Caco-2 (cell line): ENCODE data around the gene TMEM198. TPM values are rescaled to one million over a fixed set of nuclear protein-coding genes. Genes with fewer than 3 reads are reported as not detected.

Experiments
- BruUV-seq: library from RNA; stranded (reverse); fragments of 400-500 nt; replicated peaks from 2 replicates; lab custom pipeline; 2021; lab: Mats Ljungman, UMichigan
- CTCF ChIA-PET: fragments of 300-600 bp; sonication (Branson Sonifier 250); formaldehyde crosslinking; loops from one replicate; lab custom pipeline; 2022; ENCODE audit warnings: antibody characterized with exemption; lab: Charles Lee
- POLR2A ChIA-PET: fragments of 300-600 bp; sonication (Branson Sonifier 250); formaldehyde crosslinking; loops from one replicate; lab custom pipeline; 2022; ENCODE audit warnings: antibody characterized with exemption; lab: Charles Lee
- DNase-seq, 2 experiments: peaks; one replicate each; pipeline versions ENCODE4 v3.0.0 to v3.0.0-alpha.2; 2020 to 2022
- H3K27me3 ChIP-seq: replicated peaks from 2 replicates; pipeline ENCODE4 v1.6.0; 2011; ENCODE audit warnings: low read length; ENCODE audit not compliant: control insufficient read depth, insufficient read depth
- H3K36me3 ChIP-seq: 2 replicates; pipeline ENCODE4 v1.5.1; 2011; ENCODE audit warnings: low read length; ENCODE audit not compliant: control insufficient read depth, insufficient read depth
- H3K4me1 ChIP-seq: fragments of 250-450 bp; sonication (Bioruptor Pico); 2 replicates; pipeline ENCODE4 v1.5.1; 2020; ENCODE audit warnings: mild to moderate bottlenecking
- H3K4me3 ChIP-seq: 2 replicates; pipeline ENCODE4 v1.5.1; 2011; ENCODE audit warnings: low read depth, mild to moderate bottlenecking, control low read depth, low read length
- H3K9me3 ChIP-seq: fragments of 250-450 bp; sonication (Bioruptor Pico); 2 replicates; pipeline ENCODE4 v1.5.1; 2020; ENCODE audit warnings: mild to moderate bottlenecking, moderate library complexity
- H3K27ac Mint-ChIP-seq: one replicate; pipeline ENCODE4 v1.8.0; 2022; ENCODE audit warnings: mixed read lengths; ENCODE audit not compliant: unreplicated experiment
- H3K27me3 Mint-ChIP-seq: one replicate; pipeline ENCODE4 v1.8.0; 2022; ENCODE audit warnings: mixed read lengths; ENCODE audit not compliant: insufficient read depth, unreplicated experiment
- H3K36me3 Mint-ChIP-seq: one replicate; pipeline ENCODE4 v1.8.0; 2022; ENCODE audit warnings: mild to moderate bottlenecking, mixed read lengths; ENCODE audit not compliant: insufficient read depth, unreplicated experiment
- H3K4me1 Mint-ChIP-seq: one replicate; pipeline ENCODE4 v1.8.0; 2022; ENCODE audit warnings: low read depth, mixed read lengths; ENCODE audit not compliant: unreplicated experiment
- H3K4me3 Mint-ChIP-seq: one replicate; pipeline ENCODE4 v1.8.0; 2022; ENCODE audit warnings: mild to moderate bottlenecking, moderate library complexity, mixed read lengths; ENCODE audit not compliant: unreplicated experiment
- H3K9me3 Mint-ChIP-seq: one replicate; pipeline ENCODE4 v1.8.0; 2022; ENCODE audit warnings: mixed read lengths; ENCODE audit not compliant: unreplicated experiment
- intact Hi-C: fragments of 100-400 bp; cut with micrococcal nuclease; formaldehyde crosslinking; loops from one replicate; pipeline ENCODE4 v1.10.0; 2022; ENCODE audit not compliant: unreplicated experiment
- total RNA-seq: library from RNA; stranded (reverse); gene quantifications from 2 replicates; pipeline ENCODE4 v1.2.3, GENCODE V29; 2022
- TF ChIP-seq, protein P1 (sequence below), 2 experiments: fragments of 200-600 bp in 1 of 2; IDR thresholded peaks; 1 replicate in 1 of 2; 2 replicates in 1 of 2; pipeline versions ENCODE4 v1.5.1 to v1.8.0; 2011 to 2022; ENCODE audit warnings: antibody characterized with exemption in 1 of 2, control low read depth in 1 of 2, inconsistent platforms in 1 of 2, low read depth in 1 of 2, low read length in 1 of 2, mild to moderate bottlenecking in 1 of 2, moderate library complexity in 1 of 2; ENCODE audit not compliant: insufficient read depth in 1 of 2, severe bottlenecking in 1 of 2, unreplicated experiment in 1 of 2

The TMEM198 gene
- total RNA-seq, 1 experiment from 2014 or later = 8.5 TPM

DNA sequence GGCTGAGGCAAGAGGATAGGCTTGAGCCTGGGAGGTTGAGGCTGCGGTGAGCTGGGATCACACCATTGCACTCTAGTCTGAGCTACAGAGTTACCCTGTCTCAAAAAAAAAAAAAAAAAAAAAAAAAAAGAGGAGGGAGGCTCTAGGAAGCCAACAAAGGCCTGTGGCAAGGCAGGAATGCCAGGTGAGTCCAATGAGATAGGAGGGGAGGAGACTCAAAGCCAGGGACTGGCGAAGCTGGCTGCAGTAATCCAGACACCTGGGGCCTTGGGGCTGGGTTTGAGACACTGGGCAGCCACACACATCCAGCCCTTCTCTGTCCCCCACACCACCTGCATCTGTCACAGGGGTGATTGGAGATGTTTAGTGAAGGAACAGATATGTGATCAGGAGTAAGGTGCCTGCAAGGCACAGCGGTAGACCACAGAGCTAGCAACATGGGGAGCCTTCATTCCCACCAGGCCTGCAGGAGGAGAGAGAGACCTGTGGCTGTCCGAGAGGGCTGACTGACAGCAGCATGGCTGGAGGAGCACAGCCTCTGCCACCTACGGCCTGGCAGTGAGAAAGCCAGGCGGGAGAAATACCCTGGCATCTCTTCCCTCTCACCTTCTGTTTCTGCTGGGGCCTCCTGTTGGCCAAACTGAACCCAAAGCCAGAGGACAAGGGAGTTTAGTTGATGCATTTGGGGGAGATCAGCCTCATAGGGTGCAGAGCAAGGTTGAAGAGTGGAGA, 9.7 kb upstream of the TMEM198 start:
- Histone ChIP-seq H3K4me1 (peaks cover 5% of the 10 kb centered on the region; the same call in 1 of the 2 replicates), H3K9me3 (no peaks in the 10 kb centered on the region), H3K4me3 (no peak overlapping the region), H3K27me3 (no peaks in the 10 kb centered on the region; the same call in 1 of the 2 replicates), H3K36me3 (no peaks in the 10 kb centered on the region)
- ChIA-PET POLR2A (interaction anchor here (0.6 kb wide), 1 partner anchor 57 kb away, joined by 4 read pairs; no protein-coding TSS in a partner anchor), CTCF (interaction anchor here (0.6 to 1.4 kb wide), 3 partner anchors 14 to 87 kb away, joined by 3 to 7 read pairs (median 3); no protein-coding TSS in a partner anchor)
- TF ChIP-seq, protein P1, sequence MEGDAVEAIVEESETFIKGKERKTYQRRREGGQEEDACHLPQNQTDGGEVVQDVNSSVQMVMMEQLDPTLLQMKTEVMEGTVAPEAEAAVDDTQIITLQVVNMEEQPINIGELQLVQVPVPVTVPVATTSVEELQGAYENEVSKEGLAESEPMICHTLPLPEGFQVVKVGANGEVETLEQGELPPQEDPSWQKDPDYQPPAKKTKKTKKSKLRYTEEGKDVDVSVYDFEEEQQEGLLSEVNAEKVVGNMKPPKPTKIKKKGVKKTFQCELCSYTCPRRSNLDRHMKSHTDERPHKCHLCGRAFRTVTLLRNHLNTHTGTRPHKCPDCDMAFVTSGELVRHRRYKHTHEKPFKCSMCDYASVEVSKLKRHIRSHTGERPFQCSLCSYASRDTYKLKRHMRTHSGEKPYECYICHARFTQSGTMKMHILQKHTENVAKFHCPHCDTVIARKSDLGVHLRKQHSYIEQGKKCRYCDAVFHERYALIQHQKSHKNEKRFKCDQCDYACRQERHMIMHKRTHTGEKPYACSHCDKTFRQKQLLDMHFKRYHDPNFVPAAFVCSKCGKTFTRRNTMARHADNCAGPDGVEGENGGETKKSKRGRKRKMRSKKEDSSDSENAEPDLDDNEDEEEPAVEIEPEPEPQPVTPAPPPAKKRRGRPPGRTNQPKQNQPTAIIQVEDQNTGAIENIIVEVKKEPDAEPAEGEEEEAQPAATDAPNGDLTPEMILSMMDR (IDR thresholded peaks at IDR 0.05; ENCODE audit: insufficient read depth in 1 of 2, low read depth in 1 of 2, low read length in 1 of 2, severe bottlenecking in 1 of 2, unreplicated experiment in 1 of 2) = no peak
- H3K36me3 Mint-ChIP-seq = peaks cover 7% of the 10 kb centered on the region
- H3K4me1 Mint-ChIP-seq = peaks cover 5% of the 10 kb centered on the region
- H3K9me3 Mint-ChIP-seq = no peaks in the 10 kb centered on the region
- peaks cover 18% of the 10 kb centered on the region for H3K27me3 Mint-ChIP-seq
- intact Hi-C loops = no loop called here
- H3K27ac Mint-ChIP-seq = no peak overlapping the region
- BruUV-seq = no TSS peak
- H3K4me3 Mint-ChIP-seq = no peak overlapping the region
- no peak for DNase-seq

GRCh38 chr2:219536425-219536824, 7.4 kb upstream of the TMEM198 start:
- Histone ChIP-seq H3K27me3 (no peaks in the 10 kb centered on the region), H3K9me3 (no peaks in the 10 kb centered on the region), H3K4me1 (peaks cover 5% of the 10 kb centered on the region; the same call in 1 of the 2 replicates), H3K4me3 (no peak overlapping the region), H3K36me3 (peaks cover 6% of the 10 kb centered on the region)
- no peak for DNase-seq
- ChIA-PET CTCF (no interaction called here), POLR2A (no interaction called here)
- intact Hi-C loops = no loop called here
- Mint-ChIP-seq H3K4me1 (no peaks in the 10 kb centered on the region), H3K4me3 (no peak overlapping the region), H3K27me3 (peaks cover 4% of the 10 kb centered on the region), H3K27ac (no peak overlapping the region), H3K36me3 (peaks cover 18% of the 10 kb centered on the region), H3K9me3 (no peaks in the 10 kb centered on the region)
- BruUV-seq = no TSS peak
- TF ChIP-seq, protein P1 (IDR thresholded peaks at IDR 0.05; ENCODE audit: insufficient read depth in 1 of 2, low read depth in 1 of 2, low read length in 1 of 2, severe bottlenecking in 1 of 2, unreplicated experiment in 1 of 2) = no peak

DNA sequence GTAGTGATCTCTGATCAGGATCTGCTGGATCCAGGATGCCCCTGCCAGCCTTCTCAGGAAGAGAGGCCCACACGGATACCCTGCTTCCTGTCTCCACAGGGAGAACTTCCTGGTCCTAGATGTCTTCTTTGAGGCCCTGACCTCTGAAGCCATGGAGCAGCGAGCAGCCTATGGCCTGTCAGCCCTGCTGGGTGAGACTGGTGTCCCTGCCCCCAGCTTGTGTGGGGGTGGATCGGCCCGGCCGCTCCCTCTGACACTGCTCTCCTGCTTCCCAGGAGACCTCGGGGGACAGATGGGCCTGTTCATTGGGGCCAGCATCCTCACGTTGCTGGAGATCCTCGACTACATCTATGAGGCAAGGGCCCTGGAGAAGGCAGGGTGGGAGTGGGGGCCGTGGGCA, 6.9 kb upstream of the TMEM198 start:
- no peak overlapping the region for H3K4me3 Mint-ChIP-seq
- no peak overlapping the region for H3K27ac Mint-ChIP-seq
- H3K27me3 Mint-ChIP-seq = peaks cover 4% of the 10 kb centered on the region
- Histone ChIP-seq H3K4me1 (peaks cover 8% of the 10 kb centered on the region), H3K36me3 (peaks cover 8% of the 10 kb centered on the region), H3K9me3 (no peaks in the 10 kb centered on the region), H3K27me3 (no peaks in the 10 kb centered on the region), H3K4me3 (no peak overlapping the region)
- no peaks in the 10 kb centered on the region for H3K4me1 Mint-ChIP-seq
- H3K36me3 Mint-ChIP-seq = peaks cover 21% of the 10 kb centered on the region
- ChIA-PET CTCF (interaction anchor here (0.5 kb wide), 1 partner anchor 74 kb away, joined by 3 read pairs; no protein-coding TSS in a partner anchor), POLR2A (no interaction called here)
- intact Hi-C loops = no loop called here
- no peak for DNase-seq
- TF ChIP-seq, protein P1 (IDR thresholded peaks at IDR 0.05; ENCODE audit: insufficient read depth in 1 of 2, low read depth in 1 of 2, low read length in 1 of 2, severe bottlenecking in 1 of 2, unreplicated experiment in 1 of 2) = no peak
- no TSS peak for BruUV-seq
- H3K9me3 Mint-ChIP-seq = no peaks in the 10 kb centered on the region
